Thyroid gland (tissue), 4 donors: ENCODE results near the gene GOPC. TPM values are rescaled to one million over a fixed set of nuclear protein-coding genes. Genes with fewer than 3 reads are reported as not detected.

Experiments
- DNase-seq, 2 donors: peaks; one replicate each; pipeline ENCODE4 v3.0.0-alpha.2; 2019
- H3K27ac ChIP-seq, 3 donors: fragments of 200-600 bp; sonication (generic); 1 replicate in 2 of 3; 2 replicates in 1 of 3; pipeline ENCODE4 v1.5.1; 2016 to 2019; ENCODE audit warnings: mild to moderate bottlenecking in 1 of 3, moderate library complexity in 1 of 3
- H3K27me3 ChIP-seq: fragments of 200-600 bp; sonication (generic); one replicate; pipeline ENCODE4 v1.5.1; 2019
- H3K36me3 ChIP-seq, 2 donors: fragments of 200-600 bp; sonication (generic); one replicate each; pipeline ENCODE4 v1.5.1; 2016 to 2019
- H3K4me1 ChIP-seq, 2 donors: fragments of 200-600 bp; sonication (generic); one replicate each; pipeline ENCODE4 v1.5.1; 2017 to 2019
- H3K4me3 ChIP-seq, 3 donors: fragments of 200-600 bp; sonication (generic); replicated peaks in 1 of 3; 1 replicate in 2 of 3; 2 replicates in 1 of 3; pipeline ENCODE4 v1.5.1; 2016; ENCODE audit warnings: mild to moderate bottlenecking in 1 of 3
- H3K9me3 ChIP-seq: fragments of 200-600 bp; sonication (generic); one replicate; pipeline ENCODE4 v1.5.1; 2017
- POLR2A ChIP-seq, 2 donors: fragments of 450-650 bp; IDR thresholded peaks; one replicate each; pipeline ENCODE4 v1.6.1; 2017; ENCODE audit warnings: antibody characterized with exemption in 2 of 2, mild to moderate bottlenecking in 2 of 2, moderate library complexity in 1 of 2
- WGBS, 2 donors: methylation state at CpG; one replicate each; pipeline ENCODE4 v1.1.5; 2017; 5-methylcytosine and 5-hydroxymethylcytosine counted together
- intact Hi-C: fragments of 100-400 bp; cut with DNase I; formaldehyde crosslinking; loops from one replicate; pipeline ENCODE4 v1.15.1; 2023
- total RNA-seq, 4 donors: library from RNA; depleted of rRNA; stranded (reverse); fragments of >200 nt; gene quantifications; one replicate each; pipeline ENCODE4 v1.2.3, GENCODE V29; 2016
- TF ChIP-seq, protein P1 (sequence below), 6 experiments: fragments of 200-600 bp in 3 of 6; fragments of 450-650 bp in 3 of 6; sonication (generic) in 3 of 6; IDR thresholded peaks; one replicate each; pipeline ENCODE4 v1.5.1; 2016 to 2019; ENCODE audit warnings: antibody characterized with exemption in 6 of 6, mild to moderate bottlenecking in 2 of 6, inconsistent platforms in 1 of 6, moderate library complexity in 1 of 6

GOPC gene
- total RNA-seq, 4 donors from 2014 or later = 37.9 to 49.5 (median 41.7) TPM

DNA sequence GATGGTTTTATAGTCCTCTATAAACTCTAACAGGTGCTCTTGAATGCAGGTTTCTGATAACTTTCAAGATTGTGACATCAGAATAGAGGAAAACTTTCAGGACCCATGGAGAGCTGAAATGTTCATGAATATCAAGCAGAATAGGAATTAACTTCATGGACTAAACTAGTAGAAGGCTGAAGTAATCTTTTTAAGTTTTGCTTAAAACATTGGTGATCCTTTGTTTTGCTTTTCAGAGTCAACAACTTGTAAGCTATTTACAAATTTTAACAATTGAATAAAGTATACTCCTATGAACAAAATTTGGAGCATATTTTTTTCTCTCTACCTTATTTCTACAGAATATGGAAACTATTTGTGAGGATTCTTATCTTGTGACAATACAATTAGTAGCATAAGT, 25.2 kb upstream of the GOPC start:
- Histone ChIP-seq H3K27me3 (no peaks in the 10 kb centered on the region), H3K9me3 (peaks cover 4% of the 10 kb centered on the region), H3K36me3 (no peaks in the 10 kb centered on the region), H3K27ac (no peak overlapping the region), H3K4me1 (no peaks in the 10 kb centered on the region), H3K4me3 (no peak overlapping the region)
- intact Hi-C loops = no loop called here
- TF ChIP-seq POLR2A (IDR thresholded peaks at IDR 0.05) = no peak
- TF ChIP-seq, protein P1, sequence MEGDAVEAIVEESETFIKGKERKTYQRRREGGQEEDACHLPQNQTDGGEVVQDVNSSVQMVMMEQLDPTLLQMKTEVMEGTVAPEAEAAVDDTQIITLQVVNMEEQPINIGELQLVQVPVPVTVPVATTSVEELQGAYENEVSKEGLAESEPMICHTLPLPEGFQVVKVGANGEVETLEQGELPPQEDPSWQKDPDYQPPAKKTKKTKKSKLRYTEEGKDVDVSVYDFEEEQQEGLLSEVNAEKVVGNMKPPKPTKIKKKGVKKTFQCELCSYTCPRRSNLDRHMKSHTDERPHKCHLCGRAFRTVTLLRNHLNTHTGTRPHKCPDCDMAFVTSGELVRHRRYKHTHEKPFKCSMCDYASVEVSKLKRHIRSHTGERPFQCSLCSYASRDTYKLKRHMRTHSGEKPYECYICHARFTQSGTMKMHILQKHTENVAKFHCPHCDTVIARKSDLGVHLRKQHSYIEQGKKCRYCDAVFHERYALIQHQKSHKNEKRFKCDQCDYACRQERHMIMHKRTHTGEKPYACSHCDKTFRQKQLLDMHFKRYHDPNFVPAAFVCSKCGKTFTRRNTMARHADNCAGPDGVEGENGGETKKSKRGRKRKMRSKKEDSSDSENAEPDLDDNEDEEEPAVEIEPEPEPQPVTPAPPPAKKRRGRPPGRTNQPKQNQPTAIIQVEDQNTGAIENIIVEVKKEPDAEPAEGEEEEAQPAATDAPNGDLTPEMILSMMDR (IDR thresholded peaks at IDR 0.05) = no peak
- no peak for DNase-seq

DNA sequence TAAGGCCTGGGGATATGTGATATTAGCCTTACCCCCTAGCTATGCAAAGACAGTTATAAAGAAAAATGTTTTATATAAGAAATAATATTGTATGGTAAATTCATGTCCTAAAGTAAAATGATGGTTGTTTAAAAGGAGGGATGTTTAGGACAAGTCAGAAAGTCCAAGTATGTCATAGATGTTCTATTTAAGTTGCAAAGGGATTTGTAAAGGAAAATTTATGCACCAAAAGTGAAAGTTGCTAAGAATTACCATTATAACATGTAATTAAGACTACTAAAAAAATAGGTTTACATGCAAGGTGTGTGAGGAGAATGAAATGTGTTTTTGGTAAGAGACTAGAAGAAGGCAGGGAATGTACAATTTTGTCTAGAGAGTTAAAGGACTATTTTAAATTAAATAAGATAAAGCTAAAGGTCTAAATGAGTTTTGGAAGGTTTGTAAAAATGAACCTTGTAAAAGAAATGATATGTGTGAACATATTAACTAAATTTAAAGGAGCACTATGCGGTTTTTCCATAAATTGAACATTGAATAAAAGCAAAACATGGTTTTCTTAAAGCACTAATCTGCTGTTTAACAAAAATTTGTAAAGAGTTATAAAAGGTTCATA, 22.7 kb upstream of the GOPC start:
- 76 to 77% methylated on average over 1 of the region's 1 CpG for WGBS, 2 donors
- H3K9me3 ChIP-seq = peaks cover 4% of the 10 kb centered on the region
- H3K27ac ChIP-seq = no peak overlapping the region
- intact Hi-C loops = no loop called here
- no peak for DNase-seq
- no peaks in the 10 kb centered on the region for H3K4me1 ChIP-seq
- H3K4me3 ChIP-seq = no peak overlapping the region
- no peak for TF ChIP-seq POLR2A (IDR thresholded peaks at IDR 0.05)
- TF ChIP-seq, protein P1 (IDR thresholded peaks at IDR 0.05) = no peak
- H3K36me3 ChIP-seq = no peaks in the 10 kb centered on the region
- no peaks in the 10 kb centered on the region for H3K27me3 ChIP-seq

DNA sequence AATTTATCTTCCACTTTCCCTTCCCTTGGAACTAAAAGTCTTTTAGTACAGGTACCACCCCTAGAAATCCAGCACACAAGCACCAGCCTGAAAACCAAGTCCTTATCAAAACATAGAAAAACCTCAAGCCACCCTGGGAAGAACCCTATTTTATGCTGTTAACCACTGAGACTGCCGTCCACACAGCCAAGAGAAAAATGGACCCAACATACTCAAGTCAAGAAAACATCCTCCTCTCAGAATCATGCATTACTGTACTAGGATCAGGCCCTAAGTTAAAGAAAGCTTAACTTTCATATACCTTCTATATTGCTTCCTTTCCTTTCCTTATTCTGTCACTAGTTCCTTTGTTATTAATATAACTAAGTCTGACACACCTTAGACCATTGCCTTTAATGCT, 16.9 kb upstream of the GOPC start:
- H3K4me1 ChIP-seq = no peaks in the 10 kb centered on the region
- TF ChIP-seq POLR2A (IDR thresholded peaks at IDR 0.05) = no peak
- TF ChIP-seq, protein P1 (IDR thresholded peaks at IDR 0.05) = no peak
- no peaks in the 10 kb centered on the region for H3K9me3 ChIP-seq
- no peak for DNase-seq
- H3K36me3 ChIP-seq = no peaks in the 10 kb centered on the region
- no peak overlapping the region for H3K4me3 ChIP-seq
- WGBS, 2 donors = 87 to 95% methylated on average over 1 of the region's 1 CpG
- no peaks in the 10 kb centered on the region for H3K27me3 ChIP-seq
- intact Hi-C loops = no loop called here
- no peak overlapping the region for H3K27ac ChIP-seq

DNA sequence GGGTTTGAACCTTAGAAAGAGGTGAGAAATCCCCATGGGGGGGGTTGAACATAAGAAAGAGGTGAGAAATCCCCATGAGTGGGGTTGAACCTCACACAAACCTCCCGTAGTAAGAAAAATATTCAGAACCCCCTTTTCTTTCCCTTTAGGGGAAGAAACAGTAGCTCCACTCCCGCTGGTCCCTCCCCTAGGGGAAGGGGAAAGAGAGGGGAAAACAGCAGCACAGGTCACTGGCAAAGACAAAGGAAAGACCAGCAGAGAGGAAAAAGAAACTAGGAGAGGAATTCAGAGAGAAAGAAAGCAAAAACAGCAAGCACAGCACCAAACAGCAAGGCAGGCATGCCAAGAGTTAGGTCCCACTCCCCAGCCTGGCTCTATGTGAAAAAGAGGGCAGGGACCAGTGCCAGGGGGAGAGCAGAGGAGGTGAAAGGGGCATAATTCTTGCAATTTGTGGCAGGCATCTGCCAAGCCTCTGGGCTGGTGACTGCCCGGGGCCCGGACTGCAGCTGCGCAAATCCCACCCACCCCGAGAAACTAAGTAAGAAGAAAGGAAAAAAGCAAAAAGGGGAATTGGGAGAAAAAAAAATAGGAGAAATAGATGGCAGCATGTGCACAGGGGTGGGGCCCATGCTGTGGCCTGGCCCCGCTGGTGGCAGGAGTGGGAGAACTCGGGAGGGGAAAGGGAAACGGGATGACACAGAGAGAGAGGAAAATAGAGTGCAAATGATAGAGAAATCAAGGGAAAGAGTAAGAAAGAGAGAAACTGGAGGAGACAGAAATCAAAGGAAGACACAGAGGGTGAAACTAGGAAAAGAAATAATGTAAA, 15.1 kb upstream of the GOPC start:
- no peak overlapping the region for H3K27ac ChIP-seq
- H3K9me3 ChIP-seq = no peaks in the 10 kb centered on the region
- H3K4me3 ChIP-seq = no peak overlapping the region
- H3K36me3 ChIP-seq = no peaks in the 10 kb centered on the region
- intact Hi-C loops = no loop called here
- TF ChIP-seq, protein P1 (IDR thresholded peaks at IDR 0.05) = no peak
- no peak for TF ChIP-seq POLR2A (IDR thresholded peaks at IDR 0.05)
- 87% methylated on average over 9 of the region's 9 CpGs for WGBS, 2 donors
- H3K4me1 ChIP-seq = no peaks in the 10 kb centered on the region
- no peaks in the 10 kb centered on the region for H3K27me3 ChIP-seq
- DNase-seq = no peak
